GM19351 (cell line): ENCODE measurements around the gene BRD7.

Experiments
- ATAC-seq: cut with Tn5 transposase; IDR thresholded peaks from one replicate; pipeline ENCODE4 v1.9.1; 2021; ENCODE audit warnings: mild to moderate bottlenecking, moderate library complexity; ENCODE audit not compliant: unreplicated experiment

Gene BRD7

DNA sequence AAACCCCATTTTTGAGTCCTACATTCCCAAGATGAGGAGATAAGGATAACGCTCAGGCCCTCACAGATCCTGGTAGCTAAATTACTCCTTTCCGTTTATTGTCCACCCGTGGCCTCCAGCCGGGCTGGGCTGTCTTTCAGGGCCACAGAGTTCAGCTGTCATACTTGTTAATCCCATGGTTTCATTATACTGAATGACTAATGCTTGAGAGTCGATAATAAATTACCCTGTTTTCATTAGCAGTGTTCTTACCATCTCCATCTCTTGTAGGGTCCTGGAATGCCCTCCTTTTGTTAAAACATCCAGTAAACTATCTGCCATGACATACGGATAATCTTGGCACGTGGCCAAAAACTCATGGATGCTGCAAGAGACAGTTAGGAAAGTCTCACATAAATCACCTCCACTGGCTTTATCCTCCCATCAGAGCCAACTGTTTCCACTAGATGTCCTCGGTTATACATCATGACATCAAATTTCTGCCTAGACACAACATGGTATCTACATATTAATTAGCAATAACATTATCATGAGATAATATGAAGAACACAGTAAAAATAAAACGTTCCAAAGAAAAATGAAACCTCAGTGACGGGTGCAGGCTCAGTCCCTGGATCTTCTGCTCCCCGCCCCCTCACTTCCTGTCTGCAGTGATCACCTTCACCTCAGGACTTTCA is 45.3 kb downstream of the BRD7 start:
- no peak for ATAC-seq

DNA sequence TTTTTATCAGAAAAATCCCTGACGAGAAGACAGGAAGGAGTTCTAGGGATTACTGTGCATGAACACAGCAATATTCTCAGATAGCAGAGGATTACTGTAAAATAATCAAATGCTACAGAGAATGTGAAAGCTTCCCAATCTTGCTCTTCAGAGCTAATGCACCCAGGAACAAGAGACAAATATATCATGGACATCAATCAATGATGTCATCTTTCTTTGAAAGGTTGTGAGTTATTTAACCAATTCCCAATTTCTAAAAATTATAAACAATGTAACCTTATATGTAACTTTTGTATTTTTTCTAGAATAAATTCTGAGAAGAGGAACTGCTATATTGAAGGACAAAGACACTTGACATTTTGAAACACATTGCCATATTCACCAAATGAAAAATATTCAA is 46.5 kb downstream of the BRD7 start:
- no peak for ATAC-seq

DNA sequence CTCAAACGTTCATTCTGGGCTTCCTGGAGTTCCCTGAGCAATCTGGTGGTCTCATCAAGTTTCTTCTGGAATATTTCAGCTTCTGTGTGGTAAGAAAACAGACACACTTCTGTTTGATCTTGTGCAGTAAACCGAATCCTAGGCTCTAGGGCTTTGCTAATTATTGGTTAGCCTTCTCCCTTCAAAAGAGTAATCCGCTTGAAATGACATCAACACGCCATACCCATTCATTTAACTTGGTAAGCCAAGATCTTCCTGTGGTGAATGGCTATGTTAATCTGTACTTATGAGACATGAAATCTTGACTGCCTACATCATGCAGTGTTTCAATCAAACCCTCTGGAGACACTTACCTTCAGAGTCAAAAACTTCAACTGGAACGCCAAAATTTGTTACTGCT is 48.5 kb downstream of the BRD7 start:
- ATAC-seq: no peak

DNA sequence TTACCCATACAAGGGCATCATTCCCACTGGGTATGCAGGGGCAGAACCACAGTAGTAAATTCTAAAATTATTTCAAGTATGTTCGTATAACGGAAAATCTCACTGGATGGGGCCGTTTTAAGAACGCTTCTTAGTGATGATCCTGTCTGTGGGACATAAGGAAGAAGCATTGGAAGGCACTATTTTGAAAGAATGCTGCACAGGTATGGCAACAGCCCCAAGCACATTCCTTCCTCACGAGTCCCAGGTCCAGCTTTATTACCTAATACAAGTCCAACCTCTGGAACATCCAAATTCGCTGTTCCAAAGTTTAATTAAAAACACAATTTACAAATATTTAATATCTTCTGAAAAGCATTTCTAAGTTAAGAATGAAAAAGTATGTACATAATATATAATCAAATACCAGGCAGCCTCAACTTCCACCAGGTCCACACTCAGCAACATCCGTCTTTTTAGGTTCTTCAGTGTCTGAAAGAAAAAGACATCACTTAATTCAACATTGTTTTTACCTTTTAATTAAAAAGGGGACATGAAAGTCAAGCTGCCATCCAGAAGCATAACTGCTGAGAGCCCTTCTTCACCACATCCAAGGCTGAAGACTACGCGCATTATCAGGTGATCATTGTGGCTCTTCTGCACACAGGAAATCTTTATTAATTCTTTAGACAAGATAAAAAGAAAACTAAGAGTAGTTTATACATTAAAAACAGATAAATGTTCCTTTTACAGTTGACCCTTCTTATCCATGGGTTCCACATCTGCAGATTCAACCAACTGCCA is 49.8 kb downstream of the BRD7 start:
- no peak for ATAC-seq

DNA sequence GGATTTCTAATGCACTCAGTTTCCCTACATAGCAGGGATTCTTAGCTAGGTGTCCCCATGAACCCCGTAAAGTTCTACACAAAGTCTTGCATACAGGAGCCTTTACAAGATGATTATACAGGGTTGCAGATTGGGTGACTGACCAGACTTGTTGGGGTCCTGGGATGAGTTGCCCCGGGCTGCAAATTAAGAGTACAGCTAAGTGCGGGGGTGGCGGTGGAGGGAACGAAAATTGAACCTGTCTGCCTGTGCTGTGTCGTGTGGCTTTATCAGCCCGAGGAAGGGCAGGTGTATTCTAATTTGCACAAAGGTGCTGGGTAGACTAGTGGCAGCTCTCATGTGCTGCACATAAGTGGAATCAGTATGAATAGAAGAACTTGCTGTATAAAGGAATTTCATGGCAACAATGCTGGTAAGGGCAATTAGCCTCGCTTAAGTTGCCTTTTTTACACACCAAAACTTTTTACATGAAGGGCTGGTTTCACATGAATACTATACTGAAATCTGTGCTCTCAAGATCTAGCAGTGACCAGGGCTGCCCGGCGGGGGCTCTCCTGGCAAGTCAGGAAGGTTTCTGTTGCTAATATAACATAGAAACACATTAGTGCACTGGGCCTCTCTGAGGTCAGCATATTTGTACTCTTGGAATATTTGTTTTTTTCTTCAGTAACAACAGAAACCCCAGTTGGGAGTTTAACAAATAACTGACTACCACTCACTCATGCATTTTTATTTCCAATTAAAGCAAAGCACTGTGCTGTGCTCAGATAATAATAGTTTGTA is 51.7 kb downstream of the BRD7 start:
- no peak for ATAC-seq

DNA sequence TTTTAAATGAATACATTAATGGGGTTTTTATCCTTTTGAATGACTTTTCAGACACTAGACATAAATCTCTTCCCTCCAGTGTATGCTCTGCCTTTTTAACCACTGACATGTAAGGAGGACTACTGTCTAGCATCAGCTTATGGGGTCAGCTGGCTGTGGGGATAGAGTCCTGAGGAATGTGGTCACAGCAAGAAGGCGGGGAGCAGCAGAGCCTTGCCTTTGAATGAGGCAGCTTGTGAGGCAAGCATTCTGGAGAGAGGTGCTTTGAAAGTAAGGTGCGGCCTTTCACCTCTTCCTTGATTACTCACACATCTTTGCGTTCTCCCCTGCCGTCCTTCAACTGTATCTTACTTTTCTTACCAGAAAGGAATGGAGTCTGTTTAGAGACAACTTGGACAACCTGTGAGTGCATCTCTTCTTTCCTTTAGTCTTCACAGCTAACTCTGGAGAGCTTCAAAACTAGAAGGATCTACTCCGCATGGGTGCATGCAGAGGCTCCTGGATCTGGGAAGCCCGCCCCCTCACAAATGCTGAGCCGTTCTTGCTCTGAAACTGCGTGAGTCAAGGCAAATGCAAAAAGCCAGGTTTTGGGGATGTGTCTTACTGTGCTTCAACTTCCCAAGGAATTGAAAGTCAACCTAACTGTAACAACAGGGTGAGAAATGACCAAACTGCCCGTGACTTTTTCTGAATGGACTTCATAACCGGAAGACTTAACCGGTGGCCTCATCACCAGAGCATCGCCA is 52.5 kb downstream of the BRD7 start:
- ATAC-seq: no peak

DNA sequence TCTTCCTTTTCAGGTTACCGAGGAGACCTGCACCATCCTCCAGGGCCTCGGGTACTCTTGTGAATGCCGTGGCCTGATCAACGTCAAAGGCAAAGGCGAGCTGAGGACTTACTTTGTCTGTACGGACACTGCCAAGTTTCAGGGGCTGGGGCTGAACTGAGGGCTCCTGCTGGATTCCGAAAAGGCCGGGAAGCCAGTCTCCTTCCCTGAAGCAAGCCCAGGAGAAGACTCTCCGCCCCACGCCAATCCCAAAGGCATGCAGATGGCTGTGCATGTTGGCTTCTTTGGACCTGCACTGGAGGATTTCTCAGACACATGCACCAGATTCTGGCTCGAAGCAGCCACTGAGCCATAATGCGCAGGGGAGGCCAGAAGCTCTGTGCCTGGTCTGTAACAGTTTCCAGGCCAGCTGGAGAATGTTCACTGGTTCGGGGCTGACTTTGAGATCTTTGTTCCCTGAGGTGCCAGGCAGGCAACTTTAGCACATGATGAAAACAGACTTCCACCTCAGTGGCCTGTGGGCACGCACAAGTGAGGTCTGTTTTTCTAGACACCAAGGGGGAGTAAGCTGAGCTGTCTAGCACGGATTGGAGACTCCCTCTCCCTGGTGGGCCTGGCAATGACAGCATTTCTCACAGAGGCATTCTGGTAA is 53.3 kb downstream of the BRD7 start:
- ATAC-seq: no peak

DNA sequence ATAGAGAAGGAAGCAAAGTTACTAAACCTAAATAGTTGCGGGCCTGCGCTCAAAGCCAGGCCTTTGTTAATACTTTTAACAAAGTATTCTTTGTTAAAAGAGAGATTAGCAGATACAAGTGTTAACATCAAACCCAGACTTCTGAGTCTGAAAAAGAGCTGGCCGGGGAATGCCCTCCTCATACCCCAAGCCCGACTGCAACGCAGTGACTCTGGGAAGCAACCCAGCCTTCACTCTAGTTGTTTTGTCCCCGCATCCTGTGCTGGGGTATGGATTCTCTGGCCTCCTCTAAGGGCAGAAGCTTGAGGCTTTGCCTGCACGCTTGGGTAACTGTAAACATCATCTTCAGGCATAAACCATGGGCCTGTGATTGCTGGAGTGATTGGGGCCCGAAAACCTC is 54.1 kb downstream of the BRD7 start:
- ATAC-seq: no peak

DNA sequence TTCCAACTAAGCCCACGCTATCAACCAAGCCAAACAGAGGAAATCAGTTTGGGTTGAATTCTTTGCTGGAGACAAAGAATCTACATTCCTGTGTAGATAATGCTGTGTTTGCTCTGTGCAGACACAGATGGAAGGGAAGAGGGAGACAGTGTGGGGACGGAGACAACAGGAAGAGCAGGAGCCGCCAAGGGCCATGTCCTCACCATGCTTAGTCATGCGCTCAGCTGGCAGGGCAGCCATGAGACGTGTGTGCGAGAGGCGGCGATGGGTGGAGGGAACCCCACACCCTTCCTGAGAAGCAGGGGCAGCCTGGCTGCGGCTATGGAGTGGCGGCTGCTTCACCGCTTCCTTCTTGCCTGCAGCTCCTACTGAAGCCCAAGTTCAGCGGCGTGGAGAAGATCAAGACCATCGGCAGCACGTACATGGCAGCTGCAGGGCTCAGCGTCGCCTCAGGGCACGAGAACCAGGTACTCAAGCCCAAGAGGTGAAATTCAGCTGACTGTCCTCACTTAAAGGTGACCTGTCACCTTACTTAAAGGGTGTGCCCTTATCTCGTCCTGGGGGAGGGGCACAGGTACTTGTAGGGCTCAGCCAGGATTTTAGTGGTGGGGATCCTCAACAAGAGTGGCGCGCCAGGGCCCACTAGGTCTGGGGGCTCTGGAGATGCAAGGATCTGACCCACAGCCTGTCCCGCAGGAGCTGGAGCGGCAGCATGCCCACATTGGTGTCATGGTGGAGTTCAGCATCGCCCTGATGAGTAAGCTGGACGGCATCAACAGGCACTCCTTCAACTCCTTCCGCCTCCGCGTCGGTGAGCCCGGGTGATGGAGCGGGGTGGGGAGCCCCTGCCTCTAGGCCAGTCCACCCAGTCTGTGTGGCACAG is 55.0 kb downstream of the BRD7 start:
- no peak for ATAC-seq

DNA sequence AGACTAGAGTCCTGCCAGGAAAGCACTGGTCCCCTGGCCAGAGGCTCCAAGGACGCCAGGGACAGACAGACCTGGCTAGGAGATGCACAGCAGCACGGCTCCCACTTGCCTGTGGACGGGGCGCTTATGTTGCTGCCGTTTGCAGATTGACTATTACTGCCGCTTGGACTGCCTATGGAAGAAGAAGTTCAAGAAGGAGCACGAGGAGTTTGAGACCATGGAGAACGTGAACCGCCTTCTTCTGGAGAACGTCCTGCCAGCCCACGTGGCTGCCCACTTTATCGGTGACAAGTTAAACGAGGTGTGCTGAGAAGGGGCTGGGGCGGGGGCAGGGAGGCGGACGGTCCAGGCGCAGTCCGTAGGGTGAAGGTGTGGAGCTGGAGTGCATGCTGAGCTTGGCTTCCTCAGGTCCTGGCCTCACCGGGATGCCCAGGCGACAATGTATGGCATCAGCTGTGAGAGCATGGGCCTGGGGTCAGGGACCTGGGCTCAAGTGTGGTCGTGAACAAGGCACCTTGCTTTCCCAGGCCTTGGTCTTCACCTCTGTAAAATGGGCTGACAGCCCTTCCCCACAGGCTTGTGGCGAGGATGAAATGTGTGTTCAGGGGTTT is 56.8 kb downstream of the BRD7 start:
- no peak for ATAC-seq

DNA sequence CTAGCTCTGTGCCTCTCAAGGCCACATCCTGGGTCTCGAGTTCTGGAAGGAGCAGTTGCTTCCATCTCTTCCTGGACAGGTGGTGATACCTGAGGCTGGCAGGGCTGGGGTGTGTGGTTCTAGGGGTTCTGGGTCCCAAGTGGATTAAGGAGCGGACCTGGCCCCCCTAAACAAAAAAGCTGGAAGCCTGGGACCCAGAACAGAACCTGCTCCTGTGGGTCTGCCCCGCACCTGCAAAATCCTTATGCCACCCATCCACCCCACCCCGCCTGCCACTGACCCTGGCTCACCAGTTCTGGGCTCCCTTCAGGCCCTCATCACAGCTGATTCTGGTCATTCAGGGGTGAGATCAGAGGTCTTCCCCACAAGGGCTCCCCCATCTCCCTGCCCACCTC is 57.7 kb downstream of the BRD7 start:
- no peak for ATAC-seq

DNA sequence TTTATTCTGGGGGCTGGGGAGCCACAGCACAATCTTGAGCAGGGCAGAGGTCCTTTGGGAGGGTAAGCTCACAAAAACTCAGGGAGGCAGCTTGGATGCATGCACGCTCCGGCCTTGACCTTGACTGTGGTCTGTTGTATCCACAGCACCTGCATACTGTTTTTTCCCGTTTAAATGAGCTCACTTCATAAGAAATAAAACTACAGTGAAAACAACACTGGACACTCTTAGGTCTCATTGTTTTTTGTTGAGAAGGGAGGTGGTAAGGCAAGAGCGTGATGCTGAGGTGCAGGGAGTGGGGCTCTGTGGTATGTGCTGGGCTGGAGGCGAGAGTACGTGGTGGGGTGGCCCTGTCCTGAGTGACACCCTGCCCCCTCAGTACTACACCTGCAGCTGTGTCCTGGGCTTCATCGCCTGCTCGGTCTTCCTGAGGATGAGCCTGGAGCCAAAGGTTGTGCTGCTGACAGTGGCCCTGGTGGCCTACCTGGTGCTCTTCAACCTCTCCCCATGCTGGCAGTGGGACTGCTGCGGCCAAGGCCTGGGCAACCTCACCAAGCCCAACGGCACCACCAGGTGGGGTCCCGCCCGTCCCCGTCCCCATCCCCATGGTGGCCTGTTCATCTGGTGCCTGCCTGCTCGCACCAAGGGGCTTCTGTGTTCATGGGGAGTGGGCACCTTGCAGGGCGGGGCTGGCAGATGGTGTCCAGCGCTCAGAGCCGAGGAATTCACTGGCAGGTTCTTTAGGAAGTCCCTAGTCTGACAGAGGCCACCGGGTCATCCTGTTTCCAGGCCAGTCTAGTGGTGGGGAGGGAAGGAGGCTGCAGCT is 58.3 kb downstream of the BRD7 start:
- ATAC-seq: no peak

DNA sequence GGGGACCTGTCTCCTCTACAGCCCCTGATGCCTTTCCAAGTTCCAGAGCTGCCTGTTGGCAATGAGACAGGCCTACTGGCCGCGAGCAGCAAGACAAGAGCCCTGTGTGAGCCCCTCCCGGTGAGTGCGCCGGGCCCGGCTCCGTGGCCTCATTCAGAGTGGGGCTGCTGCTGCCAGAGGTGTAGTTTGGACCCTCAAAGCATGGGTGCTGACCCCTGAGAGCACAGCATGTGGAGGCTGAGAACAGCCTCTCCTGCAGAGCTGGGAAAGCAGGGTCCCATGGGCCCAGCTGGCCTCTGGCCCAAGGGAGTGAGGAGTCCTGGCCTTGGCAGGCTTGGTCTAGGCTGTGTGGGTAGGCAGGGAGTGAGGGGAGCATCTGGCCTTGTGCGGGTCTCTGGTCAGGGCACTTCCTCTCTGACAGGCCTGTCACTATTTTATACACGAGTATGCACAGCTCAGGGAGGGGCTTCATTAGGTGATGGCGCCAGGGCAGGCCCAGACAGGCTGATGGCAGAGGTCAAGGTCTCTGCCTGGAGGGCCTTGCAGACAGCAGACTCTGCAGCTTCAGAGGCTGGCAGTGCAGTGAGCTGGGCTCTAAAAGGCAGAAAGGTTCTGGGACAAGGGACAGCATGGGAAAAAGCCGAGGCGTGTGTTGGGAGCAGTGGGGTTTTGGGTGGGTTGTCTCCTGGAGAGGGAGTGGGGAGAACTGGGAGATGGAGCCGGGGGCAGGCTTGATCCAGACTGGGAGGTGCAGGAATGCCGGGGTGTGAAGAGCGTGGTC is 59.1 kb downstream of the BRD7 start:
- ATAC-seq: no peak

DNA sequence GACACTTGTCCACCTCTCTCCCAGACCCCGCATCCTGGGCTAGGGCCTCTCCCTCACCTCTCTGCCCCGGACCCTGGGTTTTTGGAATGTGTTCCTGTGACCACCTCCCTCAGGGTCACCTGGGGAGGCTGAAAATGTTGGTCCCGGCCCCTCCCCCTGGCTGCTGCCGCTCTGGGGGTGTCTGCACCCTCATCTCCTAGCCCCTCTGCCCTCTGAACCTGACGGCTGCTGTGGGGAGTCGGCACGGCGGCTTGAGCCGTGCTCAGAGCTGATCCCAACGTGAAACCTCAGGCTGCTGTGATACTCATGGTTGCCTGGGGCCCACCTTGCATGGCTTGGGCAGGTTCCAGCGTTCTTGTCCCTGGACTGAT is 59.6 kb downstream of the BRD7 start:
- ATAC-seq: no peak

DNA sequence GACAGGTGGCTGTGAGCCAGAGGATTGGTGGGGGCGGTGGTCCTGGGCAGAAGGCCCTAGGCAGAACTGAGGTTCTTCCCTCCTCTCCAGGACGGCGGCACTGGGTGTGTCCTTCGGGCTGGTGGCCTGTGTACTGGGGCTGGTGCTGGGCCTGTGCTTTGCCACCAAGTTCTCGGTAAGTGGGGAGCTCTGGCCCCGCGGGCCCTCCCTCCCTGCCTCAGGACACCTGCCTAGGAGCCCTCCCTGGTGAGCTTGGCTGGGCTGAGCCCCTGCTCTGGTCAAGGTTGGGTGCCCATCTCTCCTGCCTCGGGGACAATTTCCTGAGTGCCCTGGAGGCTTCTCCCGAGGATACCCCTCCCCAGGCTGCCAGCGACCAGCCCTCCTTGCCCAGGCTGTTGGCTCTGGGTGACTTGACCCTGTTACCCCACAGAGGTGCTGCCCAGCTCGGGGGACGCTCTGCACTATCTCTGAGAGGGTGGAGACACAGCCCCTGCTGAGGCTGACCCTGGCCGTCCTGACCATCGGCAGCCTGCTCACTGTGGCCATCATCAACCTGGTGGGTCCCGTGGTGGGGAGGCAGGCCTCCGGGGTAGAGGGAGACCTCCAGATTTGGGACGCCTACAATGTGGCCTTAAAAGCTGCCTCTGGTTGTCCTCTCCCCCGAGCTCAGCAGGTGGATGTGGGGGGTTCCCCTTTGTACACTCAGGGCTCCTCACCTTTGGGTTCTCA is 60.4 kb downstream of the BRD7 start:
- ATAC-seq: no peak

DNA sequence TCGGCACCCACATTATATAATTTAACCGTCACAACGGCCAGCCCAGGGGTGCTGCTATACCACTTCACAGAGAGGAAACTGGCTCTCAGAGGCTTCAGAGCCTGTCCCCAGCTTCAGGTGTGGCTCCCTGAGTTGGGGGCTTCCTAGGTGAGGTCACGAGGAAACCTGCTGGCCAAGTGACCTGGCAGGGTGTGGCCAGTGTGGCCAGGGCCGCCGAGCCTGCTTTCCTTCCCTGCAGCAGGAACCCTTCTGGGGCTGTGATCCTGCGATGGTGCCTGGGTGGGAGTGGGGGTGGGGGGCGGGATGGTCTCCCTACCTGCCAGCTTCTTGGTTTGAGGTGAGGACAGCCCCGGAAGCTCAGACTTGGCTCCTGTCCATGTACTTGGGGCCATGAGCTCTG is 62.5 kb downstream of the BRD7 start:
- ATAC-seq: no peak

DNA sequence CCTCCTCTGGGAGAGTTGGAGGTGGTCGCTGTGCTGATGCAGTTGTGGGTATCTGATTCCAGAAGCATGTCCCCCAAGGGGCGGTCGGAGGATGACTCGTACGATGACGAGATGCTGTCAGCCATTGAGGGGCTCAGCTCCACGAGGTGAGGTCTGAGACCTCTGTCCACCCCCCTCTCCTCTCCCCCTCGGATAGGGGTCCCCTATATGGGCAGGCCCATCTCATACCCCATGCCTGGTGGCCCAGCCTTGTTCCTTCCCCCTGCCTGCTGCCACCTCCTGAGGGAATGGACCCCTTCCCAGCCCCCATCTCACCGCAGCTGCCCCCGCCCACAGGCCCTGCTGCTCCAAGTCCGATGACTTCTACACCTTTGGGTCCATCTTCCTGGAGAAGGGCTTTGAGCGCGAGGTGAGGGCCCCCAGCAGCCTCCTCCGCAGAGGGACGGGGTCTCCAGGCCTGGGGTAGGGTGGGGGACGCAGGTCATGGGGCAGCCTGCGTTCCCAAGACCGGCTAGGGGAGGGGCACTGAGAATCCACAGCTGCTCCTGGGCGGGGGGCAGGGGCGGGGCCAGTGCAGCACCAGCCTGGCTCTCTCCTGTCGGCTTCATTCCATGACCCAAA is 63.2 kb downstream of the BRD7 start:
- no peak for ATAC-seq
